Fibroblast of the conjunctiva (primary cell): ENCODE measurements around the gene SORCS2.

Source experiments
- DNase-seq: peaks from one replicate; pipeline ENCODE4 v3.0.0-alpha.2; 2010; ENCODE audit warnings: low read depth

SORCS2 gene

DNA sequence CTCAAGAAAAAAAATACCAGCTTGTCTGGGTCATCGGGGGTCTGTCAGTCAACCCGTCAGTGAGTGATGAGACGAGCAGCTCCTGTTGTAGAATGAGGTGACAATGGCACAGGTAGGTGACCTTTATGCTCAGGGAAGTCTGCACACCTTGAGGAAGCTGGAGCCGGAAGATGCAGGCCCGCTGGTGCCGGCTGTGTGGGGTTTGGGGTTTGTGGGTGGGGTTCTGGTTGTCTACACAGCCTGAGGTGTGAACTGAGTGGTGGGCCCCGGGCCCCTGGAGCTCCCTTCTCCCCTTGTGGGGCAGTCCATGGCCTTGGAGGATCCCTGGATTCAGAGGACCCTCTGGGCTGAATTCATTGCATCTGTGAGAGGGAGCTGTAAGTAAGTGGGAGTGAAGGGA is 75.5 kb downstream of the SORCS2 start:
- no peak for DNase-seq

DNA sequence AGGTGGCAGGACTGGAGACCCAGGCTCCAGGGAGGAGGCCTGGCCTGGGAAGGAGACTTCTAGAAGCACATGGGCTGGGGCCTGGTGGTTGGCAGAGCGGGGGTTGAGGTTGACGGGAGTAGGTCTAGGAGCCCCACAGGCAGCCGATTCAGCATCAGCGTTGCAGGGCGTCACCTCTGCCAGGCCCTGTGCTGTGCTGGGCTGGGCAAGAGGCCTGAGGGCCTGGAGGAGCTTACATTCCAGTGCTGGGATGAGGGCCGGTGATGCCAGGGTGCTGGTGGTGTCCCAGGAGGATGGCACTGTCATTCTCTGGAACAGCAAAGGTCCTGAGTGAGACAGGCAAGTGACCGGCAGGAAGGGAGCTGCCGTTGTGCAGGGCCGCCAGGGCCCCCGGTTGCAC is 76.6 kb downstream of the SORCS2 start:
- DNase-seq, result no peak

DNA sequence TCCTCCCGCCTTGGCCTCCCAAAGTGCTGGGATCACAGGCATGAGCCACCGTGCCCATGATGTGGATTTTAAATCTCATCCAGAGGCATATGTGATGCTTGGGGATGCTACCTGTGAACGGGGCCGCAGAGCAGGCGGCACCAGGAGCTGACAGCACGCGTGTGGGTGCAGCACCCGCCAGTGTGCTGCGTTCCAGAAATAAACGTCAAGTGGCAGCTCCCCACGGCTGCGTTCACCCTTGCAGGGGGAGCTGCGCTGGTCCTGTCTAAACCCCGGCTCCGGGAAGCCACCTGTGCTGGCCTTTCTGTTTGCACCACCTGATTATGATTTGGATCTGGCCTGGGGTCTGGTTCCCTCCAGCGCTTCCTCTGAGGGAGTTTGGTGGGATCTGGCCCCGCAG is 77.8 kb downstream of the SORCS2 start:
- no peak for DNase-seq

DNA sequence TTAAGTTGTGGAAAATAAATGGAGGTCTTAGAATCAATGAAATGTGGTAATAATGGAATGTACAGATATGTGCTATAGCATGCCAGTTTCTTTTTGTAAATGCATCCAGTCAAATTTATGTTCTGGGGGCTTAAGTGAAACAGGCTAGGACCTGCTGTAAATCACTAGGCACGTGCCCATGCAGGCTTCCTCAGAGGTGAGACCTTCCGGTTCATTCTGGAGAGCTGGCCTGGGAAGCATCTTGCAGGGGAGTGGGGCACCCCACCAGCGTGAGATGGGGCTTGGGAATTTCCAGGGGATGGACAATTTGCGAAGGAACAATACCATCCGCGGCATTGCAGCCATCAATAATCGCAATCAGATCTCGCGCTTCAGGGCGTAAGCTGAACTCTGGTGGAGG is 80.1 kb downstream of the SORCS2 start:
- DNase-seq, result no peak

DNA sequence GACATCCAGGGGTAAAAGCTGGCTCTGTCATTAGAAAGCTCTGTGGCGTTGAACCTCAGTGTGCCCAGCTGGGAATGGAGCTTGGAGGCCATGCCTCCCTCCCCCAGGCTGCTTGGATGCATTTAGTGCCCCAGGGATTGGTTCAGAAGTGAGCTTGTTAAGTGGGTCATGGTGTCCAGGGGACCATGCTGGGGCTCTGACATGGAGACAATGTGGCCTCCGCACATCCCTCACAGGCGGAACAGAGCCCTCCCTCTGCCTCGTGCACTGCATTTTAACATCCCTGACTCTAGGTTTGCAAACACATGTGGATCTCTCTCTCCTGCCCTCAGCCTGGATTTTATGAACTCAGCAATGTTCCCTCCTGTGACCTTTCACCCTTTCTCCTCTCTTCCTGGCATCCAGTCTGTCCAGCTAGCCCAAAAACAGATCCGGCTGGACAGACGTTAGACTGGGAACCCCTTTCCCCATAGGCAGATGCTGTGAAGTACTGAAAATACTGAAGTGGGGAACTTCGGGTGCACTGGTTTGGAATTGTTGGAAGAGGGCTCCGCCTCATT is 81.5 kb downstream of the SORCS2 start:
- DNase-seq, result no peak

DNA sequence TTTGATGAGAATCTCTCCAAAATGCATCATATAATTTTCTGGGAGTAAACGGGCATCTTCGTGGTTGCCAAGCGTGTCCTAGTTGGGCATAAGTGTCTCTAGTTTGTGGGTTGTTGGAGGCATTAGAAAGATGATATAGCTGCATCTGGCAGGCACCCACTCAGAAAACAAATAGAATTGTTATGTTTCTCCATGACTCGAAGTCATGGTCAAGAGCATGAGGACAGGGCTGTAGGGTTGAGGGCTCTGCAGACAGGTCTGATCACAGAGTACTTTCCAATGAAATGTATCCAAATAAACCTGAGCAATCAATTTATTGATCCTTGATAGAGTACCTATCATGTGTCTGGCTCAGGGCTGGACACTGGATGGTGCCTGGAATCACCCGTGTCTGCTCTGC is 82.7 kb downstream of the SORCS2 start:
- DNase-seq, result no peak

DNA sequence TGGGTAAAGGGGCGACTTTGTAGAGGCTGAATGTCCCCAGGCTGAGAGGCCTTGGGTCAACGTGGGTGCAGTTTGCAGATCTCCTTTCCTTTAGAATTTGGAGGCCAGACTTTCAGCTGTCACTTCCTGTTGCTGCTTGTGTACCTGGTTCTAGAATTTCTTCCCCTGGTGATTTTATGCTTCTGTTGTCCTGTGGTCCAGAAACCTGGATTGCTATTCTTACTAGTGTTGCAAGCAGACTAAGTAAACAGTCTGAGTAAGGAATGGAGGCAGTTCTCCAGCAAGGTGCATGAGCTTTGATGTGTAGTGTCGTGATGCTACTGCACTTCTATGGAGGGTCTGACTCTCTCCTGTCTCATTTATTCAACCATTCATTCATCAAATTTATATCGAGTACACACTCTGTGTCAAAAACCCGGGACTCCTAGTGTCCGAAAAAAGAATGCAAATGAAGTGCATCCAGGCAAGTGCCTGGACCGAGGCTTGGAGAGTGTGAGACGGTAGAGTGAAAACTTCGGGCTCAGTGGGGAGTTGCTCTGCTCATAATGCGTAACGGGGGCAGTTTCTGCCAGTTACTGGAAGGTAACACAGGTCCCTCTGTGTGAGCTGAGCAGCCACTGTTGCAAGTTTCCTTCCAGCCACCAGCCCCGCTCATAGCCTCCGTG is 83.3 kb downstream of the SORCS2 start:
- no peak for DNase-seq

DNA sequence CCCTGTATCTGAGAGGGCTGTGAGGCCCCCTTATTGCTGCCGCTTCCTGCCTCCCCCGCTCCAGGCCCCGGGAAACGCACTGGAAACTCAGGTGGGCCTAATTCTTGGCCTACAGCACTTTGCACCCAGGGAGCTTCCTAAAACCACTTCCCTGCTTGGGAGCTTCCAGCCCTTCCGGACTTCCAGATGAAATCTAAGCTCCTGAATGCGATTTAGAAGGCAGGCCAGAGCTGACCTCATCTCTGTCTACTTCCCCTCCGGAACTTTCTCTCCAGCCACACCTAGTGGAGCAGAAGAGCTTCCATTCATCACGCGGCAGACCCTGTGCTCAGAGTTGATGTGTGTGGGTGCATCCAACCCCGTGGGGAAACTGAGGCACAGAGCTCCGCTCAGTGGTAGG is 84.2 kb downstream of the SORCS2 start:
- DNase-seq, result no peak

DNA sequence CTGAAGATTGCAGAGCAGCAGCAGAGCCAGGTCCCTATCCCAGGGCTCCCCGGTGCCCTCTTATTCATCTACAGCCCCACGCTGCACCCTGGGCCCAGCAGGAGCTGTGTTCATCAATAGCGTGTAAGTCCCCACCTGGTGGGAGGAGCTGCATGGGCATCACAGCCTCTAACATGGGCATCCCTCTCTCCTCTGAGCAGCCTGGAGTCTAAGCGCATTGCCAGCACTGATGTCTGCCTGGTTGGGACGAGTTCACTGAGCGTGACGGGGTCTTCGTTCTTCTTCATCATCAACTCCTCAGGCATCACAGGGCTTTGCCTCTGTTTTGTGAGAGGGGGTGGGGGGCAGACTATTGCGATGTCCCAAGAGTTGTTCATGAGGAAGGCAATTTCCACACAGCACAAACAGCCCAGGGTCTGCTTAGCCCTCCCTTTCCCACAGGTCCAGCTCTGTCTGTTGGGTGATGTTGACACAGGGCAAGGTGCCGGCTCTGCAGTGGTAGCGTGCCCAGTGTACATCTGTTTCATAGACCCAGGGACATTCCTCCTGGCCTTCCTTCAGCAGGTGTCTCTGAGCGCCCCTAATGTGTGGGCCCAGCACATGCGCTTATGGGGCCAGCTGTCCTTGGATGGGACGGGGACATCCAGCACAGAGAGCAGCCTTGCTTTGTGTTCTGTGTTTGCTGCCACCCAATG is 85.9 kb downstream of the SORCS2 start:
- DNase-seq, result no peak

DNA sequence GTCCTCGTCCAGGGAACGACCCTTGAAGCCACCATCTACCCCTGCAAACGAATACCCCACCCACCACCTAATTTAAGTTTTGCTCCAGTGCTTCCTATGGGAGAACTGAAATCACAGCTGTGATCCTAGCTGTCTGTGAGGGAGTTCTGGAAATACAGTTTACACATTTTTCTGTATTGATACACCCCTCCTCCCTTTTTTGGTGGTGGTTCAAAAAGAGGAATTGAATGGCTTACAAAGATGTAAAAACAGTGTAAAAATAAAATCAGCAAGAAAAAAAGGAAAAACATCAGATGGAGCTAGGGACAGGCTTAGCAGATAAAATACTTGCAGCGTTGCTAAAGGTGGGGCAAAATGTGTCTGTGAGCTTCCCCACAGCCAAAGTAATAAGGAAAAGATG is 86.6 kb downstream of the SORCS2 start:
- DNase-seq, result no peak

DNA sequence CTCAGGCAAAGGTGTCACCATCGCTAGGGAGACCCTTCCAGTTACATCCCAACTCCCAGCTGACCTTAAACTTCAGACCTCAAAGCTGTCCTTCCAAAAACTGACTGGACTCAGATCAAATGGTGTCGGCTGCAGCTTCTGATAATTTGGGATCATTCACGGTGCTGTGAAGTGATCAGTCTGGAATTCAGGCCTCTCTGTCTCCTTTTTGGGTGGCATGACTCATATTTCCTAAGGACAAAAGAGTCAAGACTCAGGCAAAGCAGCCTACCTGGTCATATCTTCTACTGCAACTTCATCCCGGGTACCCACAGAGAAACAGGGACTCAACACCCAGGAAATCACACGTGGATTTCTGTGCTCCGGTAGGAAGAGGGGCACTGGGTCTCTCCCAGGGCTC is 87.6 kb downstream of the SORCS2 start:
- DNase-seq, result no peak

DNA sequence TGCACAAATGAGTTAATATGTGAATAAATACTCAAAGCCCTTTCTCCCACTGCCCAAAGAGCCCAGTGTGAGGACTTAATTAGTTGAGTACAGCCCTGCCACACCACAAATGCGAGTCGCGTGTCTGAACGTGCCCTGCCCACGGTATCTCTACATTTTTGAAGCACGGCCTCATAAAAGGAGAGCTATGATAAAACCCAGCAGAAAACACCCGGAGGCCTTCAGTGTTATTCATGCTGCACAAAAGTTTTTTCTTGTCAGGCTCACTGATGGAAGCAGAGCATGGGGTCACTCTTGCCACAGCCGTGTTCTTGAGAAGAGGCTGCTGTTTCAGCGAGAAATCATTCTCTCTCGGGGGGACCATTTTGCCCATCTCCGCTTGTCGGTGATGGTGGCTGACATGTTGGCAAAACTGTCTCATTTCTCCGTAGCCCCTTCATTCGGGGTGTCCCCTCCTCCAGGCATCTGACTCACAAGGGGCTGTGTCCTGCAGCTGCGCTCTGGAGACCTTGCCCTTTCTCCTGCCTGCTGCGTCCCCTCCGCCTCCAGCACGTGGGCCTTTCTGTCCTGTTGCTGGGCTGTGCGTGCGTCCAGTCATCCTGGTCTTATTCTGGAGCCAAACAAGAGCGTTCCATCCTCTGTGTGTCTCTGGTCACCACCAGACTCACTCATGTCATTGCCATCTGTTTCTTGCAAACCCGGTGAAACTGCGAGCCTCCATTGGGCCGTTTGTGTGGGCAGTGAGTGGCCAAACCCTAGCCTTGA is 88.8 kb downstream of the SORCS2 start:
- no peak for DNase-seq

DNA sequence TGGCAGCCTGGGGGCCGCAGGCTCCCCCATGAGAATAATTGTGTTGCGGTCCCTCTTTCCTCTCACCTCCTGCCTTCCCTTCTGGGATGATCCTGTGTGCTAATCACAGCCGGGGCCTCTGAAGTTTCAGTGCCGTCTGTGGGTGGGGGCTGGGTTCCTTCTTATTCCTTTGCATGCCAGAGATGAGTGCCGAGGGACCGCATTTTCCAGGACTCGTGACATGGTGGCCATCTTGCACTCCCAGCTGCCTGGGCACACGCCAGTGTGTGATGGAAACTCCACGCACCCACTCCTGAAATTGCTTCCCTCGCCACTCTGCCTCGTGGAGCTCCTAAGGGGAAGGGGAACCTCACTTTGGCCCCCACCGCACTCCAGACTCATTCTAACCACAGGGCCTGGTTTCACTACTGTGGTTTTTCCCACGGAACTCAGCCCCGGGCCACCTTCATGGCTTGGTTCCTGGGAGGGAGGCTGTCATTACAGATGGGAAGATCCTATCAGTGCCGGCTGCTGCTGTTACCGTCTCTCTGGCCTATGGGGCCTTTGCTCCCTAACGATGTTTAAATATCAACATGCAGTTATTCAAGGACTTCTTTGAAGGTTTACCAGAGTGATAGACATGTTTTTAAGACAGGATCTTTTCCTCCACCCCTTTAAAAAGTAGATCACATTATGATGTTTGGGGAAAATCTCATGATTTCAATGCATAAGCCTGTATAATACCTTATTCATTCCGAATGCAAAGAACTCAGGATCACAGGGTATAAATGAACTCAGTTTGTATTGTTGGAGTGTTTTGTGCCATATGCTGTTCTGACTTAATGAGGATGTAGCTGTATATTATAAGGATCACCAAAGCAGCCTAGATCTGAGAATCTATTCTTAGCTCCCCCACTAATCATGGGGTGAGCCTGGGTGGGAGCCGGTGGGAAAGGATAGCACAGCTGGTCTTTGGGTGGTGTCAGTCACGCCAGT is 89.6 kb downstream of the SORCS2 start:
- no peak for DNase-seq

DNA sequence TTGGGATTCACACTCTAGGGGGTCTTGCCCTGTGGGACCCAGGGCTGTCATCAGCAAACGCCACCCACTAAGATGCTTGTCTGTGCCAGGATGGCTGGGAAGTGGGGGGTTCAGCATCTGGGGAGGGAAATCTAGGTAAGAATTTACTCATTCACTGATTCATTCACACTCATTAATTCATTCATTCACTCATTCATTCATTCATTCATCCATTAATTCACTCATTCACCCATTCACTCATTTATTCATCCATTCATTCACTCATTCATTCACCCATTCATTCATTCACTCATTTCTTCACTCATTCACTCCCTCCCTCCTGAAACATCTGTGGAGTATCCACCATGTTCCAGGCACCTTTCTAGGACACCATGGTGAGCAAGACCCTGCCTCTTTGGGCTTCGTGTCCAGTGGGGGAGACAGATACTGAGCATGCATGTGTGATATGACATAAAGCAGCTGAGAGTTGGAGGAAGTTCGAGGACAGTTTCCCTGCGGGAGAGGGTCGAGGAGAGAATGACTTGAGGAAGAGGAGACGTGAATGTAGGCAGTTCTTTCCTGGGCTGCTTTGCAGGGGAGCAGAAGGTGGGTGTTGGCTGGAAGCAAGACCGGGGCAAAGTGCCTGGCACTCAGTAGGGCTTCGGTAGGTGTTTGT is 90.6 kb downstream of the SORCS2 start:
- DNase-seq, result no peak

DNA sequence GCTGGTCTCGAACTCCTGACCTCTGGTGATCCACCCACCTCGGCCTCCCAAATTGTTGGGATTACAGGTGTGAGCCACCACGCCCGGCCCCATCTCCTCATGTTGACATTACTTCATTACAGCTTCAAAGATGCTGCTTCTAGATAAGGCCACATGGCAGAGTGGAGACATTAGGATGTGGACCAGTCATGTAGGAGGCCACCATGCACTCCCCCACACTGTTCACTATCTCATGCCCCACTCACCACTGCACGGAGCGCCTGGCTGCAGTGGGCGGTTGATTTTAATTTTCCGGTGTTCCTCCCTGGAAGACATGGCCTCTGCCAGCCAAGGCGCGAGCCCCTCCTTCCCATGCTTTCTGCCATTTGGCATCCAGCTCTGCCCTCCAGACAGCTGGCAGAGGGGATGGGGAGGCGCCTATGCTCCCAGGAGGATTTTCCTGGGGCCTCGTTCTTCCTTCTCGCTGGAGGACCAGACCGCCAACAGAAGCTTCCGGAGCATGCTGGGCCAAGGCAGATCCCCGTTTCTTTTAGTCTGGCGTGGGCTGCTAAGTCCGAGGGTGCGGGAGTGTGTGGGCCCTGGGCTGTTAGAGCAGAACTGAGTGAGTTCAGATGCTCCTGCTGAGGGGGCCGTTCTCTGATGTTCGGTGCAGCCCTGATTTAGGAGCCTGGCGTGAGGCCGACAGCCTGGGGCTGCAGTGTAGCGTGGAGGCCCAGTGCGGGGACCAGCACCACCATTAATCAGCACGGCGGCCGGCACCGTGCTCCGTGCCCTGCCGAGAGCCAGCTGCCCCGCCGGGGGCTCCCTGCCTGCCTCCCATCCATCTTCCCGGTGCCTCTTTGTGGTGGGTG is 93.1 kb downstream of the SORCS2 start:
- DNase-seq, result no peak

DNA sequence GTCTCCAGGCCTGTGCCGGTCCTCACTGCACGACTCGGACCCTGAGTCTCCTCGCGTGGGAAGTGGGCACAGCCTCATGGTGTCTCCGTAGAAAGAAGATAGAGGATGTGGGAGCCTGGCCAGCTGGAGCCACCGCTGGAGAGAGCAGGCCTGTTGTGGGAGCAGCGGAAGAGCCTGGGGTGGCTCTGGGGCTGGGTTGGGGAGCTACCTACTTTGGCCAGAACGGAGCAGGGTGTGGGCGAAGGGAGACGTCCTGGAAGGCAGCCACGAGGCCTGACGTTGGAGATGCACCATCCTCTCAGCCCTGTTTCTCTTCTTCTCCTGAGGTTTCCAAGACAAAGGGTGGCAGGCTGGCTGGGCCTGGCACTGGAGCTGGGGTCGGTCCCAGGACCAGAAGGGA is 93.8 kb downstream of the SORCS2 start:
- no peak for DNase-seq

DNA sequence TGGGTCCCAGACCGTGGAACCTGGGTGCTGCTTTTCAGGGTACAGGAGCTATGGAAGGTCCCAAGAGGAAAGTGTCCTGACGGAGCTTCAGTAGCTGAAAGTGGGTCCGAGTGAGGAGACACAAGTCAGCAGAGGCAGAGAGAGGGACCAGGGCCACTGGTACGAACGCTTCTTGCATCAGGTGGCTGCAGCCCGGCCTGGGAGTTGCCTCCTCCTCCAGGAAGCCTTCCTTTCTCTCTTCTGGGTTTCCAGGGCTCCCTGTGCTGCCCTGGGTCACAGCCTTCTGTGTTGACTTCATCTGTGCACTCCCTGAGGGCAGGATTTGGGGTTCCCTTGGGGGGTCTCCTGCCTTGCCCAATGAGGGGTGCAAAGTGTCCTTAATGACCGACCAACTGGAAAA is 94.5 kb downstream of the SORCS2 start:
- DNase-seq, result no peak

DNA sequence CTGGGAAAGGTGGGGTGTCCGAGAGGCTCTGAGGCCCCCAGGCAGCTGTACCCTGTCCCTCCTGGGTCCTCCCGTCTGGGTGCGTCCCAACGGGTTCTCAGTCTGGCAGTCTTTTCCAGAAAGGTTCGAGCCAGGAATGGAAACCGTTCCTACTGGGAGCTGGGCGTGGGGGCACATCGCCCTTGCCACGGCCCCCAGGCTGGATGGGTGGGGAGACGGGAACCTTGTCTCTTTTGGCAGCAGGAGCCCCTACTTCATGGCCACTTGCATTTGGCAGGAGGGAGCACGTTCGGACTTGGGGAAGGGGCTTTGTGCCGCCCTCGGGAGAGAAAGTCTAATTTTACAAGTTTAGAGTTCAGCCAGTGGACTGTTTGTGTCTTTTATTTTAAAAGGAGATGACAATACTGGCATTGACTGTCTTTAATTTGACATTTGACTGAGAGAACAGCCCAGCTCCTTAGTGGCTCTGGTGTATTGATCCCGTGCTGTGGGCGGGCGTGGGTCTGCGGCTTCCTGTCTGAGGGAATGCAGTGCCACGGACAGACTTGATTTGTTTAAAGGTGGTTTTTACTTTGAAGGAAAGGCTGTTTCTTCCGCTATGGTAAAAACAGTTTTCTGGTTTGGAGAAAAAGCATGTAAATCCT is 95.1 kb downstream of the SORCS2 start:
- no peak for DNase-seq

DNA sequence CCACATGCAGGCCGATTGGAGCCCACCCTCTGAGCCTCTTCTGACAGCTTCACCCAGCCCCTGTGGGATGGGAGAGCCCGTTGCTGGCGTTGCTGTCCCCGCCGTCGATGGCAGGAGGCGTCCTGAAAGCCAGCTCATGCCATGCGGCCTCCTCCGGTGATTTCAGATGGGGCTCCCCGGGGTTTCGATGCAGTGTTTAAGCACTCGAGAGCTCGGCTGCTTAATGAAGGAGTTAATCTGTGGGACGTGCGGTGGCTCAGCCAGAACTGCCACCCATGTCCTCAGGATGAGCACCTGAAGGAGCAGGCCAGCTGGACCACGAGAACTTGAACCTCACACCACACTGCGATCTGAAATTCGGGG is 95.6 kb downstream of the SORCS2 start:
- DNase-seq, result no peak
